Measurements from ENCODE around the gene DPYSL5.

DPYSL5 gene

GRCh38 chr2:26845021-26845420 is 2.9 kb upstream of the DPYSL5 start:
- no peak for DNase-seq

GRCh38 chr2:26846334-26847306 is 1.3 kb upstream of the DPYSL5 start:
- peak in 50 of 56 donors; percentile 21 to 86 (median 66) for DNase-seq

GRCh38 chr2:26847307-26847654 is 651 bp upstream of the DPYSL5 start:
- DNase-seq, result peak in 6 of 56 donors; percentile 8 to 57 (median 36)

DNA sequence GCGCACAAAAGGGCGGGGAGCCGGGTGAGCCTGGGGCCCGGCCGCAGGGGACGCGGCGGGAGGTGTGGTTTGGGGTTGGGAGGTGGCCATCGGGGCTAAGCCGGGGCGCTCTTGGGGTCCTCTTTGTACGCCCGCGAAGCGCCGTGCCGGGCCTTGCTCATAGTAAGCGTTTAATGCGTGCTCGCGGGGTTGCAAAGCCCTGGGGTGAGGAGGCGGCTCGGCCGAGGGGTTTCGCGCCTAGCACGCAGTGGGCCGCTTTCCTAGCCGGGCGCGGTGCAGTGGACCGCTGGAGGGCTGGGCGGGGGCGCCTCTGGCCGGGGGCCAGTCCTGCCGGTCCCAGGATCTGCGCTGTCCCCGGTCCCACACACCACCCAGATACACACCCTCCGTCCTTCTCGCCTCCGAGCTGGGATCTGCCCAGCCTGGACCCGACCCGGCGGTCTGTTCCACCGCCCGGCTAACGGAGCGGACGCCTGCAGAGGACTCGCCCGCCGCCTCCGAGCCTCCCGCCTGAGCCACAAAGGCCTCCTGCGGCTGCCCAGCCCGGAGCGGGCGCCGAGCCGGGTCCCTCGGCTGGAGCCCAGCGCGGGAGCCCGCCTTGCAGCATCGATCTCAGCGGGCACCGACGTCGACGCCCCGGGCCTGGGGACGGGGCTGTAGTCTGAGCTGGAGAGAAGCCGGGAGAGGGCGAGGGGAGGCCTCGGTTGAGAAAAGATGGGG is 564 bp downstream of the DPYSL5 start:
- peak in 13 of 56 donors; percentile 21 to 71 (median 57) for DNase-seq

DNA sequence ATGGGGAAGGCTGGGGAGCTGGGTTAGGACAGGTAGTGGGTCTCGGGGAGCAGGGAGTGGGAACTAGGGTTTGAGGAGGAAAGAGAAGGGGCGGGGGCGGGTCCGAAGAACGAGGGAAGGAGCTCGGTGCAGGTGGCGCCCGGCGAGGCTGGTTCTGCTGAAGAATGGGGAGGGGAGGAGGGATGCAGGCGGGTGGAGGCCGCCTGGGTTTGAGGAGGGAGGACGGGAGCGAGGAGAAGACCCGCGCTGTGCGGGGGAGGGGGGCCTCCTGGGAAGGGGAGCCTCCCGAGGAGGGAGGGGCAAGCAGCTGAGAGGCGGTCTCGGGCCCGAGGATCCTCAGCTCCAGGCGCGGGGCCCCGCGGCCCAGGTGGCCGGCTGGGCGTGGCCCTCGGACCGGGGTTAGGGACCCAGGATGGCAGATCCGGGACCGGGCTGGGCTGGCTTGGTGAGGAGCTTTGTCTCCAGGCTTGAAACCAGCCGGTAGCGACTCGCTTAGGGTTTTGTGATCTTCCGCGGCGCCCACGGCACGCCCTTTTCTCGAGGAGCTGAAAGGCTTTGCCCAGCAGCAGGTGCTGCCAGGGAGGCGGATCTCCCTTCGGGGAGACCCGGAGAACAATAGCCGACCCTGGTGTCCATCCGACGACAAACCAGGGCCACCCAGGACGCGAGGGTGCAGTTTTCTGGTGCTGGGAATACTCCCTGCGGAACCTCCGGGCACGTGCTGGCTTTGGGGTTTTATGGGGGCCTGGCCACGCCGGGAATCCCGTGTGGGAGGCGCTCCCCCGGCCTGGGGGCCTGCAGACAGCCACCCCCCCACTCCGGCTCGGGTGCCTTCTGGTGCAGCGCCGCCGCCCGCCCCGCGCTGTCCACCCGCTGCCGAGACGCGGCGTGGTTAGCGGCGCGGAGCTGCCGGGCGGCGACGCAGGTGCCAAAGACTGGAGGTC is 1.4 kb downstream of the DPYSL5 start:
- DNase-seq, result peak in 21 of 56 donors; percentile 20 to 66 (median 53)

GRCh38 chr2:26850000-26850431 is 2.1 kb downstream of the DPYSL5 start:
- peak in 6 of 56 donors; percentile 16 to 34 (median 26) for DNase-seq

DNA sequence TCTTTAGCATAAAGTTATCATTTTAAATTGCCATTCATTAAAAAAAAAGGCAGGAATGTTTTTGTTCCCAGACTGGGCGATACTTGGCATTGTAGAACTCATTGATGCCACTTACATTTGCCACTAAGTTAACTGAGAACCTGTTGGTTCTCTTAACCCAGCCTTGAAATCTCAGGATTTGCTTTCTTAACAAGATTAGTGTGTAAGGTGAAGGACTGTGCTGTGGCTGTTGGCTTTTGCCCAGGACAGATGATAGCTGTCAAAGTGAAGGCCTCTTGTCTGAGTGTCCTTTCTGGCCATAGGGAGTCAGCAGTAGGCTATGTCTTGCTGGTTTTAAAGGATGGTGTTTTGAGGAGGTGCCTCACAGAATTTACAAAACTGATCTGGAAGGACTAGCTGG is 2.6 kb downstream of the DPYSL5 start:
- peak in 1 of 56 donors; percentile 27 for DNase-seq

DNA sequence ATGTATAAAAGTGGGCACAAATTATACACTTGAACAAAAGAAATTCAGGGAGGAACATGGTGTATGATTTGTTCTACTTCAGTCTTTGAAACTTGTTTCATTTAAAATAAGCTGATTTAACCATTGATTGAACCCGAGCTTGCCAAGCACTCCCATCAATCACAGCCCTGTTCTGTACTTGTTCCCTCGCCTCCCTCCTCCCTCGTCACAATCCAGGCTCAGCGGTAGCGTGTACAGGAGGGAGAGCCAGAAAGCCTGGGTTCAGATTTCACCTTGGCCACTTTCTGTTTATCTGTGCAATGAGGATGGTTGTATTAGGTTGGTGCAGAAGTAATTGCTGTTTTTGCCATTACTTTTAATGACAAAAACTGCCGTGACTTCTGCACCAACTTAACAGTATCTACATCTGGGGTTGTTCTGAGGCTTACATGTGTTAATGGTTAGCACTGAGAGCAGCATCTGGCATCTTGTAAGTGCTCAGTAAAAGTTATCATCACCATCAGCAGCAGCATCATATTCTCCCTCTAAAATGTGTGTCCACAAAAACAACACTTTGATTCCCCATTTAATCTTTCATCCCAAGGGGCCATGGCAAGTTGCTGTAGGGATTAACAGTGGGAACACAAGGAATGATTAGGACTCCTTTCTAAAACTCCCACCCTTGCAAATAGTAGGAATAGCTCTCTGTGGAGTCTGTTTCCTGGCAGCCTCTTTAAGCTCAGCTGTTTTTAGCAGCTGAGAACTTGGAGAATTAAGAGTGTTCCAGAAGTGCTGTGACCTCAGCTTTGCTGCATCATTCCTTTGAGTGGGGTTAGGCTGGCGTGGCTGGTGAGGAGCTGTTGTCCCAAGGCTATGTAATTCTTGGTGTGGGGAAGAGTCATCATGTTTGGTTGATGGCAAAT is 4.7 kb downstream of the DPYSL5 start:
- peak in 19 of 56 donors; percentile 10 to 59 (median 39) for DNase-seq

GRCh38 chr2:26853751-26854150 is 5.8 kb downstream of the DPYSL5 start:
- no peak for DNase-seq

- no peak for DNase-seq
These were observed 6.4 kb downstream of the DPYSL5 start for GRCh38 chr2:26854283-26854827.

DNA sequence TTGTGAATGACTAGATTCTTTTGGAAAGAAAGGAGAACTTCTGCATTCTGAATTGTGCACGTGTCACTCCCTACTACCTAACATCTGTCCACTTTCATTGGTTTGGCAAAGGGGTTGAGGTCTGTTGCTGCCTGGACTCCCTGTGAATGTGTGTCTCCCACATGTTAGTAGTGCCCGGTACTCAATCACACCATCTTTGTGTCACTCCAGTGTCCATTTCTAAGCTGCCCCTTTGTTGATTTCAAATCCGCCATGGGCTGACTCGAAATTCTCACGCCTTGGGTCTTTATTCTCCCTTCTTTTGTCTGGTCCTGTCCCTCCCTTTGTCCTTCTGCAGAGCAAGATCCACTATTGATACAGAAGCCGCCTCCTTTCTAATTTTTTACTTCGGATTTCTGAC is 7.5 kb downstream of the DPYSL5 start:
- no peak for DNase-seq

GRCh38 chr2:26859622-26860021 is 11.7 kb downstream of the DPYSL5 start:
- no peak for DNase-seq

GRCh38 chr2:26860211-26860850 is 12.4 kb downstream of the DPYSL5 start:
- no peak for DNase-seq

- no peak for DNase-seq
These were observed 13.8 kb downstream of the DPYSL5 start for GRCh38 chr2:26861610-26862224.

GRCh38 chr2:26864226-26864625 is 16.3 kb downstream of the DPYSL5 start:
- DNase-seq, result no peak

DNA sequence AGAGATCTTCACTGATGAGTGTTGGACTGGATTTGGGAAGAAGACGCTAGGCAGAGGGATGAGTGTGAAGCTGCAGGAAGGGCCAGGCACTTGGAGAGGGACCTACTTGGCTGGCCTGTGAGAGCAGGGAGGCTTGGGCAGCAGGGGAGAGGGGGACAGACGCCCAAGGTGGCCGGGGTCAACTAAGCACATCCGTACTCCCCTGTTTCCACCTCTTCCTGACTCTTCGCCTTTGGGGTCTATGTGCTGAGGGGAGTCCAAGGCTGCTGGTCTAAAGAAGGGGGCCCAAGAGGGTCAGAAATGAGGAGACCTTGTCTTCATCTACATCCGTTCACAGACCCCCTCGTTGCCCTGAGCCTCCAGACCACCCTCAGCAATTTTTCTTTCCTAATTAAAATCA is 16.7 kb downstream of the DPYSL5 start:
- DNase-seq, result no peak

- no peak for DNase-seq
These were observed 22.7 kb downstream of the DPYSL5 start for GRCh38 chr2:26870585-26871095.

DNA sequence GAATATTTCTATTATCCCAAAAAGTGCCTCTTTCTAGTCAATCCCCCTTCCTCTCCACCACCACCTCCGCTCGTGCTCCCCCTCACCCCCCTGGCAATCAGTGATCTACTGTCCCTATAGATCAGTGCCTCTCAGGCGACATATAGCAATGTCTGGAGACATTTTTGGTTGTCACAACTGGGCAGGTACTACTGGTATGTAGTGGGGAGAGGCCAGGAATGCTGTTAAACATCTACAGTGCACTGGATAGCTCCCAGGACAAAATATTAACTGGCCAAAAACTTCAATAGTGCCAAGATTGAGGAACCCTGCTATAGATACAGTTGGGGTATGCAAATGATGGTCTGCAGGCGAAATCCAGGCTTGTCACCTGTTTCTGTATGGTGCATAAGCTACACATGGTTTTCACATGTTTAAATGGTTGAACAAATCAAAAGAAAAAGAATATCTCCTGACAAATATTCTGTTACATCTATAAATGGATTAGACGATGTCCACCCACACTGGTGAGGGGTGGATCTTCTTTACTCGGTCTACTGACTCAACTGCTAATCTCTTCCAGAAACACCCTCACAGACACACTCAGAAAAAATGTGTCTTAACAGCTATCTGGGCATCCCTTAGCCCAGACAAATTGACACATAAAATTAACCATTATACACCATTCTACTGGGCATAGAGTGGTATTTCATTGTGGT is 25.5 kb downstream of the DPYSL5 start:
- DNase-seq, result peak in 4 of 56 donors; percentile 26 to 68 (median 58)

Data from nucleus accumbens (tissue), 56 donors.